Kidney epithelial cell (primary cell): ENCODE measurements around the gene FAM98A. TPM values are rescaled to one million over a fixed set of nuclear protein-coding genes. Genes with fewer than 3 reads are reported as not detected.

ENCODE experiments used
- DNase-seq: peaks from one replicate; pipeline ENCODE4 v3.0.0-alpha.2; 2010; ENCODE audit warnings: low read depth
- H3K27me3 ChIP-seq: 2 replicates; pipeline ENCODE4 v1.6.0; 2011; ENCODE audit warnings: low read length; ENCODE audit not compliant: control insufficient read depth, insufficient read depth
- H3K36me3 ChIP-seq: 2 replicates; pipeline ENCODE4 v1.5.1; 2011; ENCODE audit warnings: low read length; ENCODE audit not compliant: control insufficient read depth, insufficient read depth
- H3K4me3 ChIP-seq: 2 replicates; pipeline ENCODE4 v1.5.1; 2011; ENCODE audit warnings: low read depth, mild to moderate bottlenecking, control low read depth, low read length
- total RNA-seq: library from RNA; depleted of rRNA; stranded (reverse); fragments of >200 nt; gene quantifications from 2 replicates; pipeline ENCODE4 v1.2.3, GENCODE V29; 2015
- TF ChIP-seq, protein P1 (sequence below): IDR thresholded peaks from 2 replicates; pipeline ENCODE4 v1.5.1; 2011; ENCODE audit warnings: mild to moderate bottlenecking, moderate library complexity, low read length, control low read depth, inconsistent platforms; ENCODE audit not compliant: insufficient read depth, poor library complexity, severe bottlenecking

Gene FAM98A
- total RNA-seq, 1 donor from 2014 or later: 25.6 TPM

GRCh38 chr2:33577668-33578067 is 21.4 kb downstream of the FAM98A start:
- no peak for DNase-seq
- no peak overlapping the region for H3K4me3 ChIP-seq
- no peaks in the 10 kb centered on the region for H3K27me3 ChIP-seq
- H3K36me3 ChIP-seq: no peaks in the 10 kb centered on the region
- TF ChIP-seq, protein P1, sequence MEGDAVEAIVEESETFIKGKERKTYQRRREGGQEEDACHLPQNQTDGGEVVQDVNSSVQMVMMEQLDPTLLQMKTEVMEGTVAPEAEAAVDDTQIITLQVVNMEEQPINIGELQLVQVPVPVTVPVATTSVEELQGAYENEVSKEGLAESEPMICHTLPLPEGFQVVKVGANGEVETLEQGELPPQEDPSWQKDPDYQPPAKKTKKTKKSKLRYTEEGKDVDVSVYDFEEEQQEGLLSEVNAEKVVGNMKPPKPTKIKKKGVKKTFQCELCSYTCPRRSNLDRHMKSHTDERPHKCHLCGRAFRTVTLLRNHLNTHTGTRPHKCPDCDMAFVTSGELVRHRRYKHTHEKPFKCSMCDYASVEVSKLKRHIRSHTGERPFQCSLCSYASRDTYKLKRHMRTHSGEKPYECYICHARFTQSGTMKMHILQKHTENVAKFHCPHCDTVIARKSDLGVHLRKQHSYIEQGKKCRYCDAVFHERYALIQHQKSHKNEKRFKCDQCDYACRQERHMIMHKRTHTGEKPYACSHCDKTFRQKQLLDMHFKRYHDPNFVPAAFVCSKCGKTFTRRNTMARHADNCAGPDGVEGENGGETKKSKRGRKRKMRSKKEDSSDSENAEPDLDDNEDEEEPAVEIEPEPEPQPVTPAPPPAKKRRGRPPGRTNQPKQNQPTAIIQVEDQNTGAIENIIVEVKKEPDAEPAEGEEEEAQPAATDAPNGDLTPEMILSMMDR: no peak

DNA sequence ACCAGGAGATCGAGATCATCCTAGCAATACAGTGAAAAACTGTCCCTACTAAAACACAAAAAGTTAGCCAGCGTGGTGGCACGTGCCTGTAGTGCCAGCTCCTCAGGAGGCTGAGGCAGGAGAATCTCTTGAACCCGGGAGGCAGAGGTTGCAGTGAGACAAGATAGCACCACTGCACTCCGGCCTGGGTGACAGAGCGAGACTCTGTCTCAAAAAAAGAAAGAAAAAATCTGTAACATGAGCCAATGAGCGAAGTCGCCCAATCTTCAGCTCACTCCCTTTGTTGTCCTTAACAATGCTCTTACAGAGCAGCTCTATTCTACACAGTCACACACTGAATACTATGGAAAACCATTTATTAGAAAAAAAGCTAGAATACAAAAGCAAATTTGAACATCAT is 22.0 kb downstream of the FAM98A start:
- Histone ChIP-seq H3K27me3 (no peaks in the 10 kb centered on the region), H3K36me3 (no peaks in the 10 kb centered on the region), H3K4me3 (no peak overlapping the region)
- TF ChIP-seq, protein P1: no peak
- DNase-seq: no peak

- Histone ChIP-seq H3K27me3 (no peaks in the 10 kb centered on the region), H3K36me3 (no peaks in the 10 kb centered on the region), H3K4me3 (no peak overlapping the region)
- TF ChIP-seq, protein P1: no peak
- no peak for DNase-seq
Measured at GRCh38 chr2:33573657-33574056, 25.4 kb downstream of the FAM98A start.

GRCh38 chr2:33570681-33571080 is 28.4 kb downstream of the FAM98A start:
- Histone ChIP-seq H3K27me3 (no peaks in the 10 kb centered on the region), H3K4me3 (no peak overlapping the region), H3K36me3 (no peaks in the 10 kb centered on the region)
- TF ChIP-seq, protein P1: no peak
- no peak for DNase-seq

DNA sequence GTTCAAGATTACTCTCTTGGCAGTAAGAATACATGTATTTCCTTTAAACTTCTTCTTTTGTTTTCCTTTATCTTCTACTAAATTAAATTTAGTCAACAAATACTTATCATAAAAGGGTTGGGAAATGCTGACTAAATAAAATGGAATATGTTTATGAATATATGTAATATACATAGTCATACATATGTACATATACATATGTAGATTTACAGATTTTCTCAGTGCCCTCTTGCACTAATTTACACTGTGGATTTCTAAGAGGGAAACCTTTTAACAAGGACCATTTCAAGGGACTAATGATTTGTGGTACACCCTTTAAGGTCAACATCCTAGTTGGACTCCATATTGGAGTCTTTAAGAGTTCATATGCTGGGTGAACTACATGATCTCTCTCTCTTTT is 37.2 kb downstream of the FAM98A start:
- no peak for DNase-seq
- H3K36me3 ChIP-seq: no peaks in the 10 kb centered on the region
- TF ChIP-seq, protein P1: no peak
- H3K4me3 ChIP-seq: no peak overlapping the region
- no peaks in the 10 kb centered on the region for H3K27me3 ChIP-seq

GRCh38 chr2:33560017-33560416 is 39.1 kb downstream of the FAM98A start:
- H3K4me3 ChIP-seq: no peak overlapping the region
- H3K27me3 ChIP-seq: no peaks in the 10 kb centered on the region
- TF ChIP-seq, protein P1: no peak
- H3K36me3 ChIP-seq: no peaks in the 10 kb centered on the region
- DNase-seq: no peak
